Activated CD8-positive, alpha-beta memory T cell treated with anti-CD3 and anti-CD28 coated beads, Interleukin-2, amount 50 U/mL, for 1 hour (primary cell): ENCODE results near the gene MCFD2.
"Not testable (repeated sequence)": the region's sequence is repeated elsewhere in the genome, so short reads cannot be mapped to it uniquely, and the experiment has no call there.

Experiments used
- DNase-seq: peaks from one replicate; pipeline ENCODE4 v3.0.0-alpha.2; 2020; ENCODE audit errors: extremely low read depth

The MCFD2 gene

GRCh38 chr2:46902465-46902864, 13.1 kb downstream of the MCFD2 start:
- DNase-seq: no peak

GRCh38 chr2:46901611-46902010, 14.0 kb downstream of the MCFD2 start:
- no peak for DNase-seq

DNA sequence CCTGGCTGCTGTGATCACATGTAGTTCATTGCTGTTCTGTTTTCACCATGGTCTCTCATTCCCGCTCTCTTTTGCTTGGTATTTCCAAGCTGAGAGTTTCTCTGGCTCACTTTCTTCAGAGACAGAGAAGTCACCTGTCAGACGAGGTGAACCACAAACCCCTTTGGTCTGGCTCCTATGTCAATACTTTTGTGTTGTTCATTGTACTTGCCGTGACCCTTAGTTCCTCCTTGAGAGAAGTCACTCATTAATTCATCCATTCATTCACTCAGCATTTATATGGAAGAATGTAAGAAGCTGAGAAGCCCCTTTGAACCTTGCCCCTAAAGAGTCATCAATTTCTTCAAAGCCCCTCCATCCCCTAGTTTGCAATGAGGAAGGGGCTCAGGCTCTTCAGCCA, 15.2 kb downstream of the MCFD2 start:
- no peak for DNase-seq

DNA sequence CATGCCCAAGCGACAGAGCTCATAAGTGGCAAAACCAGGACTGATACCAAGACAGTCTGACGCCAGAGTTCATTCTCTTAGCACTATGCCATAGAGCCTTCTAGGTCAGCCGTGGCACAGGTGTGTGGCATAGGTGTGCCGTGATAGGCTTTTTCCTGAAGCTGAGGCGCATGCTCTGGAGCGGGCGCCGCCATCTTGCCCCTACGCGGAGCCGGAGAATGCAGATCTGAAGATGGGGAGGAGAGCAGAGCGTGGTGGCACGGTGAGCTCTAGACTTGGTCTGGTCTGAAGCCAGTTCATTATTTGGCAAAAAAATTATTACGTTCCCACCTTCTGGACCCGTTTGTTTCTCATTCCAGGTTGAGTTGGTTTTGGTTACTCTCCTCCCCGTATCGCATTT, 16.6 kb downstream of the MCFD2 start:
- no peak for DNase-seq

GRCh38 chr2:46898024-46898423, 17.6 kb downstream of the MCFD2 start:
- DNase-seq: no peak

DNA sequence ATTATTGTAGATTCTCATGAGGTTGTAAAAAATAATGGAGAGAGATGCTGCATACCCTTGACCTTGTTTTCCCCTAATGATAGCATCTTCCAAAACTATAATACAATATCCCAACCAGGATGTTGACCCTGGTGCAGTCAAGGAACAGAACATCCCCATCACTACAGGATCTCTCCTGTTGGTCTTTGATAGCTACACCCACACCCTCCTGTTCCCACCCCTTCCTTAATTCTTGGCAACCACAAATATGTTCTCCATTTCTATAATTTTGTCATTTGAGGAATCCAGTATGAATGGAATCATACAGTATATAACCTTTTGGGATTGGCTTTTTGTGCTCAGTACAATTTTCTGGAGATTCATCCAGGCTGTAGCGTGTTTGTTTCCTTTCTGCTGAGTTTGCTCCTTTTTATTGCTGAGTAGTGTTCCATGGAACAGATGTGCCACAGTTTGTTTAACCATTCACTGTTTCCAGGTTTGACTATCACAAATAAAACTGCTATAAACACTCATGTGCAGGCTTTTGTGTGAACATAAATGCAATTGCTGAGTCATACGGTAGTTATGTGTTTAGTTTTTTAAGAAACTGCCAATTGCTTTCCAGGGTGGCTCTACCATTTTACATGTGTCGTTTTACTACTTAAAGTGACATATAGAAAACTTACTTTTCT, 22.2 kb downstream of the MCFD2 start:
- no peak for DNase-seq

DNA sequence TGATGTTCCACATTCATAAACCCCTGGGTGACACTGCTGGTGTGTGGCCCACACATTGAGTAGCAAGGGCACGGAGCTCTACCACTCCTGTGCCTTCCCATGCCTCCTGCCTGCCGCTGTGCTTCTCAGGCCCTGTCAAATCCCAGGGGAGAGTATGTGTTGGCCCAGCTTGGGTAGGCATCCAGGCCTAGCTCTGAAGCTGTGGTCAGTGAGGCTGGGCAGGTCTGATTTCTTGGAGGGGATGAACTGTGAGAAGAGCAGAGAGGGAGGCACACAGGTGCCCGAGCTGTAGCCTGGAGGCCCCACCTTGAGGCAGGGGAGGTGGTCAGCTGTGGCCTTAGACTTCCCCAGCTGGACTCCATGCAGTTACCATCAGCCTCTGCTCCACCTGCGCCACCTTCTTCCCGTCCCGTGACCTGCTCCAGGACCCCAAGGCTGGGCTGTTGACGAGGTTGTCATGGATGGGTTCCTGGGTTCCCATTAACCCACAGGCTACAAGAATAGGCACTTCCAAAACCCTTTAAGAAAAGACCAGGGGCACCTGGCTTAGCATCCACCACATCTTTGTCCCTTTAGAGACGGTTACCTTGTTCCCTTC, 23.6 kb downstream of the MCFD2 start:
- no peak for DNase-seq

GRCh38 chr2:46888421-46888952, 27.1 kb downstream of the MCFD2 start:
- DNase-seq: no peak

DNA sequence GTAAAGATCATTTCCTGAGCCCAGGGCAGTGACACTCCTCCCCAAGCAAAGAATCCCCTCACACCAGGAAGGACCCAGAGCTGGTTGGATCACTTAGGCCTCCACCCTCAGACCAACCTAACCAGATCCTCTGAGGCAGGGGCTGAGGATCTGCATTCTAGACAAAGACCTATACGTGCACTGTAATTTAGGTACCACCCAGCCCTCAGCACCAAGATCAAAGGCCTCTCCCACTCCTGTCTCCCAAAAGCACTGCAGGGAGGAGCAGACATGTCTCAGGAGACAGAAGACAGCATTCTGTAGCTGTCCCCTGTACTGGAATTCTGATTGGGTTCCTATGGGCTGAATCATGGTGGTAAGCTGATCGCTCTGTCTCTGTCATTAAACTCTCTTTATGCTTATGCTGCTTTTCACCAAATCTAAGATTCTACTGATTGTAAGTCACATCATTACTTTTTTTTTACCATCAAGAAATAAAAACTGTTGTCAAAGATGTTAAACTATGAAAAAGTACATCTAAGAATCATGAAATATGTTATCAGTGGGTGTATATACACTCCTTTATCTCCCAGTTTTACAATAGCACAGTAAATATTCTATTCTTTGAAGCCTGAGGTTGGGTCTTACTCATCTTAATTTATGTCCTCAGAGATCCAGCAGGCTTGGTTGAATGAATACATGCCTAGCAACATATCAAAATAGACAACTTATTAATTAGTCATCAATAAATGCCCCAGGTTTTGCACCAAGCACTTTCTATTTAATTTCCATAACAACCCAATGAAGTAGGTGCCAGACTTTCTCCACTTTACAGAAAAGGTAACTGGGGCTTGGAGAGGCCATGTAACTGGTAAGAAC, 28.3 kb downstream of the MCFD2 start:
- no peak for DNase-seq

GRCh38 chr2:46886268-46887027, 29.2 kb downstream of the MCFD2 start:
- DNase-seq: no peak

DNA sequence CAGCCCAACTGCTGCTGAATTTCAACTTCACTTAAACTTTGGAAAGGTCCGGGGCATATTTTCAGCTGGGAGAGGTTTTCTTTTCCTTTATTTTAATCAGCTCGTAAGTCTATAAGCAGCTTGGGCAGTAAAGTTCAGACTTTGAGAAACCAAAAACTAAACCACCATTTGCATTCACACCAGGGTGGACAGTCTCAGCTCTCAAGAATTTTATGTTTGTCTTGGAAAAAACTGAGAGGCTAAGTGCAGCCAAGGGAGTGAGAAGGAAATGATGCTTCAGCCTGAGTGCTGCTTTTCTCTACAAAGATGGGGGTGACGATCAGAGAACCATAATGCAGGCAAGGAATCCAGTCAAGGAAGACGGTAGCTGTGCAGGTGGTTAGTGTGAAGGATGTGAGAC, 30.2 kb downstream of the MCFD2 start:
- DNase-seq: no peak

DNA sequence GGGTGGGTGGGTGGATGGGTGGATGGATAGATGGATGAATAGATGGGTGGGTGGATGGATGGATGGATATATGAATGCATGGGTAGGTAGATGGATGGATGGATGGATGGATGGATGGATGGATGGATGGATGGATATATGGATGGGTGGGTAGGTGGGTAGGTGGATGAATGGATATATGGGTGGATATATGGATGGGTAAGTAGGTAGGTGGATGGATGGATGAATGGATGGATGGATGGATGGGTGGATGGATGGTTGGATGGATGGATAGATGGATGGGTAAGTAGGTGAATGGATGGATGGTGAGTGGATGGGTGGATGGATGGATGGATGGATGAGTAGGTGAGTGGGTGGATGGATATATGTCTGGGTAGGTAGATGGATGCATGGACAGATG, 36.1 kb downstream of the MCFD2 start:
- no peak for DNase-seq

GRCh38 chr2:46878886-46879285, 36.7 kb downstream of the MCFD2 start:
- DNase-seq: no peak

DNA sequence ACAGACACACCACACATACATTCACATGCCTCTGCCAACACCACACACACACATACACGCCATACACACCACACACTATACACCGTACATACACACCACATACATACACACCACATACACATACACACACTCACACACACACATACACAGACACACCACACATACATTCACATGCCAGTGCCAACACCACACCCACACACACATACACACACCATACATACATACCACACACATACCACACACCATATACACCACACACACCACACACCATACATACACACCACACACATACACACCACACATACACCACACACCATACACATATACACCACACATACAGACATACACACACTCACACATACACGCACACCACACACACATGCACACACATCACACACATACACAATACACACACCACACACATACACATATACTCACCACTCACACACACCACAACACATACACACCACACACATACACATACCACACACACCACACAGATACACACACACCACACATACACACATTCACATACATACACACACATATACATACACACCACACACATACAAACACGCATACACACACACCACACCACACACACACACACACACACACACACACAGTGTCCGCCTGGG, 37.2 kb downstream of the MCFD2 start:
- no peak for DNase-seq

- no peak for DNase-seq
Observed at GRCh38 chr2:46877619-46878113, 37.9 kb downstream of the MCFD2 start.

DNA sequence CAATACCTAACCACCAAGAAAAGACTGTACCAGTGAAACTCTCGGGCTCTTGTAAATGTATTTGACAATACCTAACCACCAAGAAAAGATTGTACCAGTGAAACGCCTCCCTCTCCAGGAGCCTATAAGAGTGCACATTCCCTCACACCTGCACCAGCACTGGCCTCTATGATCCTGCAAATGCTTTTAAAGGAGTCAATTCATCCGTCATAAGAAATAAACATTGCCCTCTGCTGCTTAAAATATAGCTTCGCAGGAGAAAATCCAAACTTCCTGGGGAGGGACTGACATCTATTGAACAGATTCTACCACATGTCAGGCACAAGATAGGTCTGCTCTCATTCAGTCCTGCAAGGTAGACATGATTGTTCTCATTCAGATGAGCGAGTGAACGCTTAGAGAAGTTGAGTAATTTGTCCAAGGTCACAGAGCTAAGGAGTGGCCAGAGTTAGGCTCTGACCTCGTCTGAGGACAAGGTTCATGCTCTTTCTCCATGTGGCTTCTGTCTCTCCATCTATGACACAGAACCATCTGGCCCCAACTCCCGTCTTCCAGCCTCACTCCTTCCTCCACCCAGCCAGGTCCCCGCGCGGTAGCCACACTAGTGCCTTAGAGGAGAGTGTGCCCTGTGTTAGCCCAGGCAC, 38.7 kb downstream of the MCFD2 start:
- DNase-seq: no peak

DNA sequence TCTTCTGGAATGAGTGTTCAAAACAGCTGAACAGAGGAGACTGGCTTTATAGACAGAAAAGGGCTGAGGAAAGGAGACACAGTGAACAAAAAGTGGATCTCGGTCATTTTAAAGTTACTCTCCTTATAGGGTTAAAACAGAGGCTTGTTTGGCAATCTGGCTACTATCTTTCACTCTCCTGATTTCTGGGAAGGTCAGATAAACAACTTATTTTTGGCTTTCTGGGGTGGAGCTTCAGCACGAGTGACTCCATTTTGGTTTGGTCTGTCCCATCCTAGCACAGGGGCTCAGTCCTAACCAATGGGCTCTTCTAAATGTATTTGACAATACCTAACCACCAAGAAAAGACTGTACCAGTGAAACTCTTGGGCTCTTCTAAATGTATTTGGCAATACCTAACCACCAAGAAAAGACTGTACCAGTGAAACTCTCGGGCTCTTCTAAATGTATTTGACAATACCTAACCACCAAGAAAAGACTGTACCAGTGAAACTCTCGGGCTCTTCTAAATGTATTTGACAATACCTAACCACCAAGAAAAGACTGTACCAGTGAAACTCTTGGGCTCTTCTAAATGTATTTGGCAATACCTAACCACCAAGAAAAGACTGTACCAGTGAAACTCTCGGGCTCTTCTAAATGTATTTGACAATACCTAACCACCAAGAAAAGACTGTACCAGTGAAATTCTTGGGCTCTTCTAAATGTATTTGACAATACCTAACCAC, 39.5 kb downstream of the MCFD2 start:
- not testable (repeated sequence) for DNase-seq

DNA sequence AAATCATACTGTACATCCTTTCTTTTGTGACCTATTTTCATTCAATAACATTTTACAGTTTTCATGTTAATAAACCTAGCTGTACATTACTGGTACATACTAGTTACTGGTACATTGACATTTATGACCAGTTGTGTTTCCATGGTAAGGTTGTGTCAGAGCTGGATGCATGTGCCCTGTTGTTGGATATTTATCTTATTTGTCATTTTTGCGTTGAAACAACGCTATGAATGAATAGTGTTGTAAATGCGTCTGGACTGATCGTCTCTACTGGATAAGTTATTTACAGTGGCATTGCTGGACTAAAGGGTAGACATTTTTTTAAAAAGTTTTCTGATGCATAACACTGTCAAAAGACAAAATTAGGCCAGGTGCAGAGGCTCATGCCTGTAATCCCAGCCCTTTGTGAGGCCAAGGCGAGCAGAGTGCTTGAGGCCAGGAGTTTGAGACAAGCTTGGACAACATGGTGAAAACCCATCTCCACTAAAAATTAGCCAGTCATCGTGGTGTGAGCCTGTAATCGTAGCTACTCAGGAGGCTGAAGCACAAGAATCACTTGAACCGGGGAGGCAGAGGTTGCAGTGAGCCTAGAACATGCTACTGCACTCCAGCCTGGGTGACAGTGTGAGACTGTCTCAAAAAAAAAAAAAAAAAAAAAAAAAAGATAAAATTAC, 40.2 kb downstream of the MCFD2 start:
- DNase-seq: no peak

- DNase-seq: no peak
Observed at GRCh38 chr2:46874236-46874929, 41.2 kb downstream of the MCFD2 start.
